GM23248 (cell line): ENCODE results near the gene STEAP3.

ENCODE experiments used
- EZH2 ChIP-seq: fragments of 200-600 bp; sonication (generic); IDR thresholded peaks from 2 replicates; pipeline ENCODE4 v1.6.1; 2018; ENCODE audit warnings: antibody characterized with exemption, mild to moderate bottlenecking; ENCODE audit not compliant: insufficient read depth, poor library complexity, severe bottlenecking
- EZH2phosphoT487 ChIP-seq: fragments of 200-600 bp; sonication (generic); IDR thresholded peaks from 2 replicates; pipeline ENCODE4 v1.6.1; 2018; ENCODE audit warnings: antibody characterized with exemption, moderate library complexity, mild to moderate bottlenecking, low read depth; ENCODE audit not compliant: insufficient read depth

GRCh38 chr2:119306196-119306590, 82.6 kb downstream of the STEAP3 start:
- TF ChIP-seq EZH2phosphoT487 (no peak), EZH2 (no peak)
